Measurements from ENCODE around the gene MGAT4C.

- TF ChIP-seq CTCF (IDR thresholded peaks at IDR 0.05) (no peak), POLR2A (IDR thresholded peaks at IDR 0.05) (no peak)
Observed at GRCh38 chr12:85971800-85972199, 284.4 kb downstream of the MGAT4C start.
